IMR-90 (cell line): ENCODE data around the gene ARHGEF1. TPM values are rescaled to one million over a fixed set of nuclear protein-coding genes. Genes with fewer than 3 reads are reported as not detected.

Experiments
- ATAC-seq: fragments of 200-7000 bp; cut with Tn5 transposase; 2 replicates; pipeline ENCODE4 v1.9.1; 2020; ENCODE audit warnings: low read depth, mild to moderate bottlenecking, moderate library complexity
- BruUV-seq: library from RNA; stranded (reverse); fragments of 400-500 nt; replicated peaks from 2 replicates; lab custom pipeline; 2021; lab: Mats Ljungman, UMichigan
- CTCF ChIA-PET: fragments of 300-600 bp; formaldehyde crosslinking; extraction: SDS; loops from one replicate; lab custom pipeline; 2021; ENCODE audit warnings: antibody characterized with exemption; lab: Yijun Ruan, JAX
- POLR2A ChIA-PET: fragments of 300-600 bp; sonication (Branson Sonifier 250); formaldehyde crosslinking; loops from one replicate; lab custom pipeline; 2022; ENCODE audit warnings: antibody characterized with exemption; ENCODE audit not compliant: unreplicated experiment; lab: Charles Lee
- DNase-seq: peaks from one replicate; pipeline ENCODE4 v3.0.0; 2013
- H2AFZ ChIP-seq: replicated peaks from 2 replicates; pipeline ENCODE3; 2013; ENCODE audit warnings: low read length, mild to moderate bottlenecking; ENCODE audit not compliant: poor library complexity
- H2AK5ac ChIP-seq: 2 replicates; pipeline ENCODE4 v1.6.1; 2013; ENCODE audit warnings: low read depth, low read length, inconsistent platforms
- H2AK9ac ChIP-seq: replicated peaks from 2 replicates; pipeline ENCODE3; 2013; ENCODE audit warnings: mild to moderate bottlenecking, low read depth, low read length, moderate library complexity; ENCODE audit not compliant: poor library complexity
- H2BK120ac ChIP-seq: 2 replicates; pipeline ENCODE4 v1.6.1; 2013; ENCODE audit warnings: low read depth, low read length, inconsistent platforms
- H2BK15ac ChIP-seq: 3 replicates; pipeline ENCODE4 v1.6.1; 2013; ENCODE audit warnings: low read depth, low read length, inconsistent platforms
- H2BK20ac ChIP-seq: 2 replicates; pipeline ENCODE4 v1.6.1; 2013; ENCODE audit warnings: low read depth, mild to moderate bottlenecking, inconsistent platforms, low read length, moderate library complexity
- H2BK5ac ChIP-seq: 2 replicates; pipeline ENCODE4 v1.6.1; 2013; ENCODE audit warnings: mild to moderate bottlenecking, low read depth, low read length, inconsistent platforms; ENCODE audit not compliant: poor library complexity, severe bottlenecking
- H3K14ac ChIP-seq: replicated peaks from 2 replicates; pipeline ENCODE4 v1.6.1; 2013; ENCODE audit warnings: low read depth, low read length, inconsistent platforms
- H3K18ac ChIP-seq: 2 replicates; pipeline ENCODE4 v1.6.1; 2013; ENCODE audit warnings: low read depth, low read length, control low read depth
- H3K23ac ChIP-seq: 2 replicates; pipeline ENCODE4 v1.6.1; 2013; ENCODE audit warnings: low read depth, low read length, inconsistent platforms
- H3K27ac ChIP-seq: 2 replicates; pipeline ENCODE4 v1.5.1; 2013; ENCODE audit warnings: mild to moderate bottlenecking, control low read depth, low read length; ENCODE audit not compliant: insufficient read depth
- H3K27me3 ChIP-seq: 2 replicates; pipeline ENCODE4 v1.6.1; 2013; ENCODE audit warnings: low read length; ENCODE audit not compliant: control insufficient read depth, insufficient read depth
- H3K36me3 ChIP-seq: 2 replicates; pipeline ENCODE4 v1.6.1; 2013; ENCODE audit warnings: low read length, mixed read lengths; ENCODE audit not compliant: control insufficient read depth, insufficient read depth
- H3K4ac ChIP-seq: 2 replicates; pipeline ENCODE4 v1.6.1; 2013; ENCODE audit warnings: low read depth, low read length, inconsistent platforms
- H3K4me1 ChIP-seq: 2 replicates; pipeline ENCODE4 v1.6.1; 2013; ENCODE audit warnings: low read length, mixed read lengths; ENCODE audit not compliant: control insufficient read depth, insufficient read depth
- H3K4me2 ChIP-seq: 2 replicates; pipeline ENCODE4 v1.6.1; 2013; ENCODE audit warnings: low read depth, mild to moderate bottlenecking, control low read depth, low read length, moderate library complexity
- H3K4me3 ChIP-seq: 2 replicates; pipeline ENCODE4 v1.5.1; 2013; ENCODE audit warnings: low read depth, mild to moderate bottlenecking, control low read depth, low read length, moderate library complexity; ENCODE audit not compliant: insufficient read depth
- H3K56ac ChIP-seq: 2 replicates; pipeline ENCODE4 v1.6.1; 2013; ENCODE audit warnings: low read length, inconsistent platforms; ENCODE audit not compliant: insufficient read depth; ENCODE audit errors: extremely low read depth
- H3K79me1 ChIP-seq, 2 experiments: 2 replicates each; pipeline ENCODE4 v1.6.1; 2013; ENCODE audit warnings: low read length in 2 of 2, inconsistent platforms in 1 of 2, low read depth in 1 of 2
- H3K9ac ChIP-seq: 2 replicates; pipeline ENCODE4 v1.6.1; 2013; ENCODE audit warnings: low read depth, low read length, control low read depth
- H3K9me1 ChIP-seq: 2 replicates; pipeline ENCODE4 v1.6.1; 2013; ENCODE audit warnings: low read length, inconsistent platforms; ENCODE audit not compliant: insufficient read depth
- H3K9me3 ChIP-seq: 2 replicates; pipeline ENCODE4 v1.6.1; 2013; ENCODE audit warnings: low read length; ENCODE audit not compliant: control insufficient read depth, insufficient read depth
- H4K20me1 ChIP-seq: 2 replicates; pipeline ENCODE4 v1.6.1; 2013; ENCODE audit warnings: low read length, inconsistent platforms; ENCODE audit not compliant: insufficient read depth
- H4K5ac ChIP-seq: 2 replicates; pipeline ENCODE4 v1.6.1; 2013; ENCODE audit warnings: mild to moderate bottlenecking, low read depth, low read length, control low read depth
- H4K8ac ChIP-seq, 2 experiments: 2 replicates each; pipeline ENCODE4 v1.6.1; 2013; ENCODE audit warnings: low read depth in 2 of 2, low read length in 2 of 2, control low read depth in 1 of 2, inconsistent platforms in 1 of 2
- H4K91ac ChIP-seq: 2 replicates; pipeline ENCODE4 v1.6.1; 2013; ENCODE audit warnings: low read depth, low read length, inconsistent platforms; ENCODE audit not compliant: insufficient read depth
- BHLHE40 ChIP-seq: fragments of 150-350 bp; IDR thresholded peaks from 2 replicates; pipeline ENCODE4 v1.6.1; 2016; ENCODE audit warnings: mild to moderate bottlenecking, low read depth, low read length
- CEBPB ChIP-seq: IDR thresholded peaks from 2 replicates; pipeline ENCODE4 v1.6.1; 2012; ENCODE audit warnings: low read depth, low read length, improper control_type of control experiment
- CHD1 ChIP-seq: IDR thresholded peaks from 2 replicates; pipeline ENCODE4 v1.6.1; 2012; ENCODE audit warnings: low read depth, low read length, improper control_type of control experiment
- CTCF ChIP-seq: conservative IDR thresholded peaks from 2 replicates; pipeline ENCODE4 v1.5.1; 2012; ENCODE audit warnings: mild to moderate bottlenecking, low read depth, low read length, improper control_type of control experiment
- ELK1 ChIP-seq: fragments of 150-350 bp; IDR thresholded peaks from 2 replicates; pipeline ENCODE4 v1.6.1; 2016; ENCODE audit warnings: low read depth, mild to moderate bottlenecking, low read length, moderate library complexity, borderline replicate concordance
- MAFK ChIP-seq: IDR thresholded peaks from 2 replicates; pipeline ENCODE4 v1.6.1; 2012; ENCODE audit warnings: low read depth, low read length, improper control_type of control experiment
- MAZ ChIP-seq: IDR thresholded peaks from 2 replicates; pipeline ENCODE4 v1.6.1; 2012; ENCODE audit warnings: low read depth, mild to moderate bottlenecking, low read length, improper control_type of control experiment, moderate library complexity, borderline replicate concordance
- MXI1 ChIP-seq: IDR thresholded peaks from 2 replicates; pipeline ENCODE4 v1.6.1; 2012; ENCODE audit warnings: low read depth, mild to moderate bottlenecking, low read length, moderate library complexity, borderline replicate concordance
- NFE2L2 ChIP-seq: fragments of 150-350 bp; IDR thresholded peaks from 2 replicates; pipeline ENCODE4 v1.6.1; 2016; ENCODE audit warnings: low read depth, mild to moderate bottlenecking, low read length
- POLR2A ChIP-seq: IDR thresholded peaks from 2 replicates; pipeline ENCODE4 v1.6.1; 2012; ENCODE audit warnings: mild to moderate bottlenecking, low read depth, low read length
- RAD21 ChIP-seq: IDR thresholded peaks from 2 replicates; pipeline ENCODE4 v1.6.1; 2012; ENCODE audit warnings: low read length, improper control_type of control experiment
- RCOR1 ChIP-seq: IDR thresholded peaks from 2 replicates; pipeline ENCODE4 v1.6.1; 2012; ENCODE audit warnings: mild to moderate bottlenecking, low read length, improper control_type of control experiment; ENCODE audit not compliant: insufficient replicate concordance
- RFX5 ChIP-seq: IDR thresholded peaks from 2 replicates; pipeline ENCODE4 v1.8.0; 2012; ENCODE audit warnings: low read depth, mild to moderate bottlenecking, low read length, moderate library complexity
- SMC3 ChIP-seq: fragments of 150-350 bp; IDR thresholded peaks from 2 replicates; pipeline ENCODE4 v1.6.1; 2016; ENCODE audit warnings: low read depth, mild to moderate bottlenecking, antibody characterized with exemption, low read length, moderate library complexity
- USF2 ChIP-seq: fragments of 150-350 bp; IDR thresholded peaks from 2 replicates; pipeline ENCODE4 v1.6.1; 2017; ENCODE audit warnings: mild to moderate bottlenecking, antibody characterized with exemption, low read length, low read depth
- WGBS, 2 experiments: methylation state at CpG; one replicate each; pipeline versions ENCODE4 v1.1.5 to v1.1.7; 2013; ENCODE audit warnings: missing lambda C conversion rate in 2 of 2; ENCODE audit not compliant: insufficient read length in 1 of 2; ENCODE audit errors: extremely low coverage in 2 of 2; 5-methylcytosine and 5-hydroxymethylcytosine counted together
- dilution Hi-C: fragments of 300-500 bp; cut with HindIII; formaldehyde crosslinking; loops from one replicate; pipeline ENCODE4 v1.14.3; 2018; ENCODE audit warnings: low sequenced_read_pairs; ENCODE audit not compliant: unreplicated experiment
- in situ Hi-C: fragments of 300-500 bp; cut with MboI; formaldehyde crosslinking; loops from 3 replicates; pipeline ENCODE4 v1.14.3; 2019; ENCODE audit warnings: low sequenced_read_pairs, inconsistent platforms, mixed read lengths
- intact Hi-C: fragments of 100-400 bp; cut with micrococcal nuclease; formaldehyde crosslinking; loops from 2 replicates; pipeline ENCODE4 v1.10.0; 2022
- polyA plus RNA-seq, 3 experiments: library from polyadenylated mRNA; depleted of rRNA; stranded (reverse); fragments of >200 nt; gene quantifications; 2 replicates each; pipeline ENCODE4 v1.2.3, GENCODE V29; 2012; ENCODE audit warnings: low replicate concordance in 1 of 3
- total RNA-seq: library from RNA; depleted of rRNA; stranded (reverse); fragments of >200 nt; gene quantifications from 2 replicates; pipeline ENCODE4 v1.2.3, GENCODE V29; 2012

Gene ARHGEF1
- total and polyA plus RNA-seq, 2 of the 4 experiments (the other 2 are of a cell fraction) = 11.5 to 47.1 TPM

- H3K9me1 ChIP-seq = no peaks in the 10 kb centered on the region; the same call in 1 of the 2 replicates
- ChIA-PET POLR2A (no interaction called here), CTCF (no interaction called here)
- no peak overlapping the region for H2BK5ac ChIP-seq
- H3K18ac ChIP-seq = no peak overlapping the region
- no peak overlapping the region for H3K27ac ChIP-seq
- H4K91ac ChIP-seq = no peak overlapping the region
- no peak overlapping the region for H4K8ac ChIP-seq
- H2BK20ac ChIP-seq = no peak overlapping the region
- H3K4me1 ChIP-seq = no peaks in the 10 kb centered on the region
- no peaks in the 10 kb centered on the region for H3K9me3 ChIP-seq
- DNase-seq (no peak), ATAC-seq (no peak)
- H2AK9ac ChIP-seq = no peak overlapping the region
- peaks cover 25% of the 10 kb centered on the region for H4K20me1 ChIP-seq
- peaks cover 17% of the 10 kb centered on the region for H3K27me3 ChIP-seq
- no peak overlapping the region for H3K4me2 ChIP-seq
- no peak overlapping the region for H3K23ac ChIP-seq
- no TSS peak for BruUV-seq
- H3K14ac ChIP-seq = no peak overlapping the region
- no peak overlapping the region for H4K5ac ChIP-seq
- intact Hi-C loops (no loop called here), in situ Hi-C loops (no loop called here), dilution Hi-C loops (no loop called here)
- no peak overlapping the region for H2AK5ac ChIP-seq
- H2BK15ac ChIP-seq = no peak overlapping the region
- no peak overlapping the region for H2AFZ ChIP-seq
- H3K4ac ChIP-seq = no peak overlapping the region
- no peak overlapping the region for H3K56ac ChIP-seq
- 0 out of 4 replicates have a peak, but pooled peaks cover 0 to 3% of the 10 kb centered on the region in 2 experiments for H3K79me1 ChIP-seq
- peaks cover 48% of the 10 kb centered on the region for H3K36me3 ChIP-seq
- H3K9ac ChIP-seq = no peak overlapping the region
- 88% methylated on average over 4 of the region's 21 CpGs; no CpG with 5 or more reads in 1 of the 2 experiments for WGBS, 2 experiments
- H2BK120ac ChIP-seq = no peak overlapping the region
- no peak overlapping the region for H3K4me3 ChIP-seq
- TF ChIP-seq SMC3 (no peak), CEBPB (no peak), ELK1 (no peak), USF2 (no peak), CHD1 (no peak), MXI1 (no peak), CTCF (no peak), BHLHE40 (no peak), POLR2A (no peak), NFE2L2 (no peak), MAFK (no peak), RFX5 (no peak), RCOR1 (no peak), MAZ (no peak), RAD21 (no peak)
These were observed 24.1 kb downstream of the ARHGEF1 start for GRCh38 chr19:41906916-41907680.
